Neural progenitor cell (in vitro differentiated cells): ENCODE data around the gene IGF2. TPM values are rescaled to one million over a fixed set of nuclear protein-coding genes. Genes with fewer than 3 reads are reported as not detected.

ENCODE experiments used
- DNase-seq: peaks from one replicate; pipeline ENCODE4 v3.0.0-alpha.2; 2016; ENCODE audit warnings: low spot score
- H2AFZ ChIP-seq: fragments of 200-600 bp; sonication (generic); replicated peaks from 2 replicates; pipeline ENCODE4 v1.6.1; 2016; ENCODE audit warnings: antibody characterized with exemption
- H3F3A ChIP-seq: fragments of 200-600 bp; sonication (generic); 2 replicates; pipeline ENCODE4 v1.6.1; 2016; ENCODE audit warnings: antibody characterized with exemption, low read depth
- H3K27ac ChIP-seq: fragments of 200-600 bp; sonication (generic); 2 replicates; pipeline ENCODE4 v1.5.1; 2016; ENCODE audit warnings: mild to moderate bottlenecking
- H3K27me3 ChIP-seq: fragments of 200-600 bp; sonication (generic); 2 replicates; pipeline ENCODE4 v1.6.1; 2016; ENCODE audit warnings: mild to moderate bottlenecking, moderate library complexity
- H3K36me3 ChIP-seq: fragments of 200-600 bp; sonication (generic); 2 replicates; pipeline ENCODE4 v1.5.1; 2016
- H3K4me1 ChIP-seq: fragments of 200-600 bp; sonication (generic); 2 replicates; pipeline ENCODE4 v1.6.1; 2016; ENCODE audit warnings: mixed run types
- H3K4me2 ChIP-seq: fragments of 200-600 bp; sonication (generic); 2 replicates; pipeline ENCODE4 v1.6.1; 2016
- H3K4me3 ChIP-seq: fragments of 200-600 bp; sonication (generic); 2 replicates; pipeline ENCODE4 v1.5.1; 2016
- H3K79me2 ChIP-seq: fragments of 200-600 bp; sonication (generic); 2 replicates; pipeline ENCODE4 v1.6.1; 2016; ENCODE audit warnings: low read depth
- H3K9ac ChIP-seq: fragments of 200-600 bp; sonication (generic); 2 replicates; pipeline ENCODE4 v1.6.1; 2016
- H3K9me3 ChIP-seq: fragments of 200-600 bp; sonication (generic); 2 replicates; pipeline ENCODE4 v1.5.1; 2016; ENCODE audit warnings: low read depth
- H4K20me1 ChIP-seq: fragments of 200-600 bp; sonication (generic); 2 replicates; pipeline ENCODE4 v1.6.1; 2016; ENCODE audit warnings: low read depth
- H3K27ac Mint-ChIP-seq: 3 replicates; pipeline ENCODE4 v1.8.0; 2021; ENCODE audit warnings: mixed read lengths
- H3K27me3 Mint-ChIP-seq: 2 replicates; pipeline ENCODE4 v1.8.0; 2022; ENCODE audit warnings: low read depth, mild to moderate bottlenecking, inconsistent platforms, moderate library complexity, mixed read lengths; ENCODE audit not compliant: insufficient read depth
- H3K36me3 Mint-ChIP-seq: 3 replicates; pipeline ENCODE4 v1.8.0; 2021; ENCODE audit warnings: mixed read lengths
- H3K4me1 Mint-ChIP-seq: 3 replicates; pipeline ENCODE4 v1.8.0; 2021; ENCODE audit warnings: mixed read lengths
- H3K4me3 Mint-ChIP-seq: 3 replicates; pipeline ENCODE4 v1.8.0; 2021; ENCODE audit warnings: mild to moderate bottlenecking, moderate library complexity, mixed read lengths
- H3K9me3 Mint-ChIP-seq: 3 replicates; pipeline ENCODE4 v1.8.0; 2020; ENCODE audit warnings: mixed read lengths
- EZH2 ChIP-seq: fragments of 200-600 bp; sonication (generic); IDR thresholded peaks from 2 replicates; pipeline ENCODE4 v1.6.1; 2017; ENCODE audit warnings: antibody characterized with exemption, mild to moderate bottlenecking, moderate library complexity
- EZH2phosphoT487 ChIP-seq: fragments of 200-600 bp; sonication (generic); IDR thresholded peaks from 2 replicates; pipeline ENCODE4 v1.6.1; 2017; ENCODE audit warnings: antibody characterized with exemption
- total RNA-seq: library from RNA; depleted of rRNA; stranded (reverse); fragments of >200 nt; gene quantifications from 2 replicates; pipeline ENCODE4 v1.2.3, GENCODE V29; 2015; ENCODE audit warnings: low replicate concordance
- TF ChIP-seq, protein P1 (sequence below): fragments of 200-600 bp; sonication (generic); IDR thresholded peaks from 2 replicates; pipeline ENCODE4 v1.5.1; 2017; ENCODE audit warnings: antibody characterized with exemption, mild to moderate bottlenecking

IGF2 gene
- total RNA-seq, 1 donor from 2014 or later: 0.45 TPM

DNA sequence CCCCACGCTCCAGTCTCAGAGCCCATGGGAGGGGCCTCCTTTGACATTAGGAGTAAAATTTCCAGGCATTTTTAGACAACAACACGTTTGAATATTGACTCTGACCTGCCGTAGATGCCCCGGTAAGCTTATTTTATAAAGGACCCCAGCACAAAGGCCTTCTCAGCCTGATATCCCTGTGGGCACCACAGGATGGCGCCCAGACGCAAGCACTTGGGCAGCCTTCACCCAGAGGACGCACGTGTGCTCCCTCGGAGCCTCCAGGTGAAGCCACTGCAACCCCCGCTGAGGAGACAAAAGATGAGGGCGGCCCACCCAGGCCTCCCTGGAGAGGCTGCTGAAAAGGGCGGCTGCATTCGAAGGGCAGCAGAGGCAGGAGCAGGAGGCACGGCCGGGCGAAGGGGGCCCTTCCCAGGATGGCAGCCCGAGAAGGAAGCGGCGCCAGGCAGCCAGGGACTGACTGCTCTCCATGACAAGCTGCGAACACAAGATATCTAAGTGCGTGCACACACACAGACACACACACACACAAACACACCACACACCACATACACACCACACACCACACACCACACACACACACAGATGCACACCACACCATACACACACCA lies 47.6 kb upstream of the IGF2 start:
- peaks cover 14% of the 10 kb centered on the region for H3K27me3 Mint-ChIP-seq
- Histone ChIP-seq H2AFZ (peak overlapping the region; percentile 4), H3K4me2 (no peak overlapping the region), H3K4me3 (no peak overlapping the region), H4K20me1 (no peaks in the 10 kb centered on the region), H3K36me3 (no peaks in the 10 kb centered on the region), H3K79me2 (no peaks in the 10 kb centered on the region), H3K9ac (no peak overlapping the region), H3F3A (peaks cover 37% of the 10 kb centered on the region), H3K27ac (no peak overlapping the region), H3K9me3 (no peaks in the 10 kb centered on the region), H3K27me3 (peaks cover 17% of the 10 kb centered on the region), H3K4me1 (peaks cover 22% of the 10 kb centered on the region)
- no peaks in the 10 kb centered on the region for H3K36me3 Mint-ChIP-seq
- H3K4me1 Mint-ChIP-seq: peaks cover 27% of the 10 kb centered on the region
- peak; percentile 73 for DNase-seq
- no peak overlapping the region for H3K4me3 Mint-ChIP-seq
- TF ChIP-seq EZH2: no peak
- TF ChIP-seq, protein P1, sequence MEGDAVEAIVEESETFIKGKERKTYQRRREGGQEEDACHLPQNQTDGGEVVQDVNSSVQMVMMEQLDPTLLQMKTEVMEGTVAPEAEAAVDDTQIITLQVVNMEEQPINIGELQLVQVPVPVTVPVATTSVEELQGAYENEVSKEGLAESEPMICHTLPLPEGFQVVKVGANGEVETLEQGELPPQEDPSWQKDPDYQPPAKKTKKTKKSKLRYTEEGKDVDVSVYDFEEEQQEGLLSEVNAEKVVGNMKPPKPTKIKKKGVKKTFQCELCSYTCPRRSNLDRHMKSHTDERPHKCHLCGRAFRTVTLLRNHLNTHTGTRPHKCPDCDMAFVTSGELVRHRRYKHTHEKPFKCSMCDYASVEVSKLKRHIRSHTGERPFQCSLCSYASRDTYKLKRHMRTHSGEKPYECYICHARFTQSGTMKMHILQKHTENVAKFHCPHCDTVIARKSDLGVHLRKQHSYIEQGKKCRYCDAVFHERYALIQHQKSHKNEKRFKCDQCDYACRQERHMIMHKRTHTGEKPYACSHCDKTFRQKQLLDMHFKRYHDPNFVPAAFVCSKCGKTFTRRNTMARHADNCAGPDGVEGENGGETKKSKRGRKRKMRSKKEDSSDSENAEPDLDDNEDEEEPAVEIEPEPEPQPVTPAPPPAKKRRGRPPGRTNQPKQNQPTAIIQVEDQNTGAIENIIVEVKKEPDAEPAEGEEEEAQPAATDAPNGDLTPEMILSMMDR: peak; percentile 72
- no peak overlapping the region for H3K27ac Mint-ChIP-seq
- H3K9me3 Mint-ChIP-seq: no peaks in the 10 kb centered on the region

DNA sequence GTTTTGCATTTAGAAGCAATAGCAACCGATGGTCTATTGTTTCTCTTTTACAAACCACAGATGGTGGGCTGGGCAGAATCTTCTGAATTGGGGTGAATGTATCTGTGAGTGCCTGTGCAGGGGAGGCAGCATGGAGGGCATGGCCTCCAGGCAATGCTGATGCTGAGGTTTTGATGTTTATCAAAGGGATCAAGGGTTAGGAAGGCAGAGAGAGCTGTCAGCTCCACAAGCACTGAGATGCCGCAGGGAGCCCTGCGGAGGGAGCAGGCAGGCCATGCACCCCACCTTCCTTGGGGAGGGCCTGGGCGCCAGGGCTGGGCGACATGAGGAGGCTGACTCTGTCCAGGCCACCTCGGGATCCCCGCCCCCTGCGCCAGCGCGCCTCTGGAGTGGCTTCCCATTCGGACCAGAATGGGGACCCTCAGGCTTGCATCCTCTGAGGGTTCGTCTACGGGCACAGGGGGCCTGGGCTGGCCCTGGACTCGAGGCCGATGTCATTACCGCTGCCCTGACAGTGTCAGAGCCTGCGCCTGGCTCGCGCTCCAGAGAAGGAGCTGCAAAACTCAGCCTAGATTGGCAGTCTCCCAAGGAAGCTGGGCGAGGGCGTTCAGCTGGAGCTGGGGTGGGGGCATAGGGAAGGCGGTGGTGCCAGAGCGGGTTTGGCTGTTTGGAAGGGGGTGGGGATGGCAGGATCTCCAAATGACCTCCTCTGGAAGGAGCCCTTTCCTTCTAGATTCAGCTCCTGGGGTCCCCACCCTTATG lies 46.3 kb upstream of the IGF2 start:
- H3K9me3 Mint-ChIP-seq: no peaks in the 10 kb centered on the region
- H3K4me3 Mint-ChIP-seq: peak overlapping the region; percentile 48
- Histone ChIP-seq H2AFZ (no peak overlapping the region), H3K79me2 (no peaks in the 10 kb centered on the region), H4K20me1 (no peaks in the 10 kb centered on the region), H3K36me3 (no peaks in the 10 kb centered on the region), H3K9ac (no peak overlapping the region), H3K27ac (no peak overlapping the region), H3K27me3 (peaks cover 17% of the 10 kb centered on the region), H3F3A (peaks cover 24% of the 10 kb centered on the region), H3K4me3 (no peak overlapping the region), H3K4me2 (no peak overlapping the region), H3K9me3 (no peaks in the 10 kb centered on the region), H3K4me1 (peaks cover 12% of the 10 kb centered on the region)
- TF ChIP-seq, protein P1: no peak
- TF ChIP-seq EZH2phosphoT487 (no peak), EZH2 (no peak)
- no peak for DNase-seq
- peaks cover 14% of the 10 kb centered on the region for H3K4me1 Mint-ChIP-seq
- H3K27me3 Mint-ChIP-seq: peaks cover 14% of the 10 kb centered on the region
- H3K36me3 Mint-ChIP-seq: no peaks in the 10 kb centered on the region
- H3K27ac Mint-ChIP-seq: no peak overlapping the region

DNA sequence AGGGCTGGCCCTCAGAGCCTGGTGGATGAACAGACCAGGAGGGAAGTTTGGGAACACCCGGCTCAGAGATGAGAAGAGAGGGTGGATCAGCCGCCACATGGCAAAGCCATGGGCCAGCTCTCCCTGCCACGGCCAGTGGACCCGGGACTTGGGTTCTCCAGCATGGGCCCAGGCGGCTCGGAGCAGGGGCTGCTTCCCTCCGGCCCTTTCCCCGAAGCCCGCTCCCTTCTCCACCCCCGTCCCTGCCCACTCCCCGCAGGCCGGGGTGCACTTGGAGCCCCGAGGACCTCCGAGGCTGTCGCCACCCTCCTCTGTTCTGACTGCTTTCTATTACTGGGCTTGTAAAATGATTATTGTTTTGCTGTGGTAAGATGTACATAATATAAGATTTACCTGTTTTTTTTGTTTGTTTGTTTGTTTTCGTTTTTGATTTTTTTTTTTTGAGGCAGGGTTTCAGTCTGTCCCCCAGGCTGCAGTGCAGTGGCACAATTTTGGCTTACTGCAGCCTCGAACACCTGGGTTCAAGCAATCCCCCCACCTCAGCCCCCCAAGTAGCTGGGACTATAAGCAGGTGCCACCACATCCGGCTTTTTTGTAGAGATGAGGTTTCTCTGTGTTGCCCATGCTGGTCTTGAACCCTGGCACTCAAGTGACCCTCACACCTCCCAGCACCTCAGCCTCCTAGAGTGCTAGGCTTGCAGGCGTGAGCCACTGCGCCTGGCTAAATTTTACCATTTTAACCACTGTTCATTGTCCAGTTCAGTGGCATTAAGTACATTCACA lies 43.7 kb upstream of the IGF2 start:
- H3K4me1 Mint-ChIP-seq: peaks cover 11% of the 10 kb centered on the region
- H3K27me3 ChIP-seq: peaks cover 17% of the 10 kb centered on the region
- H3K4me2 ChIP-seq: no peak overlapping the region
- H4K20me1 ChIP-seq: no peaks in the 10 kb centered on the region
- H3F3A ChIP-seq: peaks cover 7% of the 10 kb centered on the region
- H3K36me3 Mint-ChIP-seq: no peaks in the 10 kb centered on the region
- no peak for DNase-seq
- no peak overlapping the region for H3K27ac Mint-ChIP-seq
- TF ChIP-seq EZH2: no peak
- TF ChIP-seq EZH2phosphoT487: no peak
- TF ChIP-seq, protein P1: no peak
- H3K9me3 ChIP-seq: no peaks in the 10 kb centered on the region
- H3K36me3 ChIP-seq: no peaks in the 10 kb centered on the region
- no peaks in the 10 kb centered on the region for H3K79me2 ChIP-seq
- peaks cover 17% of the 10 kb centered on the region for H3K27me3 Mint-ChIP-seq
- H3K27ac ChIP-seq: no peak overlapping the region
- no peak overlapping the region for H3K4me3 Mint-ChIP-seq
- no peaks in the 10 kb centered on the region for H3K9me3 Mint-ChIP-seq
- no peak overlapping the region for H3K9ac ChIP-seq
- no peak overlapping the region for H3K4me3 ChIP-seq
- H2AFZ ChIP-seq: no peak overlapping the region
- H3K4me1 ChIP-seq: peaks cover 5% of the 10 kb centered on the region
